Aorta (tissue), 5 donors: Measurements from ENCODE around the gene KIAA0408. TPM values are rescaled to one million over a fixed set of nuclear protein-coding genes. Genes with fewer than 3 reads are reported as not detected.

Experiments used
- ATAC-seq: fragments of 200-7000 bp; cut with Tn5 transposase; one replicate; pipeline ENCODE4 v1.9.1; 2022; ENCODE audit warnings: moderate library complexity; ENCODE audit not compliant: low FRiP score
- DNase-seq, 2 donors: peaks; one replicate each; pipeline ENCODE4 v3.0.0-alpha.2; 2020
- H3K27ac ChIP-seq, 2 donors: one replicate each; pipeline ENCODE4 v1.5.1; 2013; ENCODE audit warnings: low read length in 2 of 2, mild to moderate bottlenecking in 2 of 2, moderate library complexity in 2 of 2, control low read depth in 1 of 2, inconsistent platforms in 1 of 2, low read depth in 1 of 2
- H3K27me3 ChIP-seq, 2 donors: one replicate each; pipeline ENCODE4 v1.6.1; 2013; ENCODE audit warnings: control low read depth in 1 of 2, low read length in 1 of 2, mild to moderate bottlenecking in 1 of 2, moderate library complexity in 1 of 2; ENCODE audit not compliant: insufficient read depth in 2 of 2, control insufficient read depth in 1 of 2
- H3K36me3 ChIP-seq, 2 donors: one replicate each; pipeline ENCODE4 v1.6.1; 2013; ENCODE audit warnings: control low read depth in 1 of 2, low read length in 1 of 2, mild to moderate bottlenecking in 1 of 2; ENCODE audit not compliant: insufficient read depth in 2 of 2, control insufficient read depth in 1 of 2
- H3K4me1 ChIP-seq, 2 donors: one replicate each; pipeline ENCODE4 v1.6.1; 2013; ENCODE audit warnings: low read length in 2 of 2, control low read depth in 1 of 2, mild to moderate bottlenecking in 1 of 2, moderate library complexity in 1 of 2; ENCODE audit not compliant: insufficient read depth in 2 of 2, control insufficient read depth in 1 of 2
- H3K4me3 ChIP-seq, 2 donors: one replicate each; pipeline ENCODE4 v1.5.1; 2013; ENCODE audit warnings: low read length in 2 of 2, control low read depth in 1 of 2, mild to moderate bottlenecking in 1 of 2
- H3K9me3 ChIP-seq: one replicate; pipeline ENCODE4 v1.6.1; 2013; ENCODE audit warnings: mild to moderate bottlenecking, low read length; ENCODE audit not compliant: control insufficient read depth
- WGBS, 2 donors: extraction: QIAGEN DNeasy Blood & Tissue Kit; methylation state at CpG; one replicate each; pipeline ENCODE4 v1.1.7; 2013; 5-methylcytosine and 5-hydroxymethylcytosine counted together
- intact Hi-C, 2 donors: fragments of 100-400 bp; cut with DNase I; formaldehyde crosslinking; loops; one replicate each; pipeline versions ENCODE4 v1.14.2 to v1.15.0; 2022
- polyA plus RNA-seq, 2 donors: library from polyadenylated mRNA; stranded (reverse); fragments of 200-250 nt; gene quantifications; one replicate each; pipeline ENCODE4 v1.2.3, GENCODE V29; 2013
- total RNA-seq, 2 donors: library from RNA; stranded (reverse); fragmentation: NEBNext Ultra II Directional; extraction: Animal tissue kit (Norgen Biotek cat#: 25700); gene quantifications; one replicate each; pipeline ENCODE4 v1.2.1, GENCODE V29; 2021
- donor health status: healthy with polysubstance abuse.
- donor health status: Bipolar disorder and iron deficiency.
- donor health status: DM: no; HTN: no; CAD: no.
- donor health status: DM: no; HTN: no; CAD: no.
- donor health status: DM: yes; HTN: yes; CAD: no.

The KIAA0408 gene
- total and polyA plus RNA-seq, 4 donors = 0.63 to 6.2 (median 3.1) TPM

- Histone ChIP-seq H3K27ac (no peak overlapping the region), H3K9me3 (no peaks in the 10 kb centered on the region), H3K36me3 (no peaks in the 10 kb centered on the region), H3K4me3 (no peak overlapping the region), H3K27me3 (no peaks in the 10 kb centered on the region), H3K4me1 (peaks cover 0 to 5% of the 10 kb centered on the region in 2 donors)
- 3 to 16% methylated on average over 2 of the region's 2 CpGs for WGBS, 2 donors
- intact Hi-C loops = no loop called here
- DNase-seq (no peak), ATAC-seq (no peak)
Observed at GRCh38 chr6:127468936-127469335, 9.7 kb upstream of the KIAA0408 start.

GRCh38 chr6:127466416-127466815 lies 7.2 kb upstream of the KIAA0408 start:
- intact Hi-C loops = no loop called here

GRCh38 chr6:127464881-127465459 lies 5.8 kb upstream of the KIAA0408 start:
- intact Hi-C loops = loop anchor here in 1 of 2 donors (2.0 to 5.0 kb wide), 3 partner anchors 43 to 123 kb away; partner anchors contain the start of gene ECHDC1
- no peaks in the 10 kb centered on the region for H3K27me3 ChIP-seq
- peak; percentile 79 to 84 for DNase-seq
- no peaks in the 10 kb centered on the region for H3K36me3 ChIP-seq
- peak; percentile 90 for ATAC-seq
- H3K9me3 ChIP-seq = no peaks in the 10 kb centered on the region
- no peak overlapping the region for H3K4me3 ChIP-seq
- peak overlapping the region in 1 of 2 donors; percentile 8 for H3K27ac ChIP-seq
- H3K4me1 ChIP-seq = peaks cover 0 to 8% of the 10 kb centered on the region in 2 donors
- WGBS, 2 donors = 32 to 38% methylated on average over 3 of the region's 3 CpGs

More at GRCh38 chr6:127466416-127466815, 7.2 kb upstream of the KIAA0408 start:
- no peaks in the 10 kb centered on the region for H3K9me3 ChIP-seq
- no peaks in the 10 kb centered on the region for H3K36me3 ChIP-seq
- DNase-seq (no peak), ATAC-seq (no peak)
- H3K4me1 ChIP-seq = peaks cover 0 to 8% of the 10 kb centered on the region in 2 donors
- H3K4me3 ChIP-seq = no peak overlapping the region
- no peaks in the 10 kb centered on the region for H3K27me3 ChIP-seq
- no peak overlapping the region for H3K27ac ChIP-seq
- 90% methylated on average over 5 of the region's 5 CpGs for WGBS, 2 donors

- Histone ChIP-seq H3K4me3 (no peak overlapping the region), H3K36me3 (no peaks in the 10 kb centered on the region), H3K27me3 (no peaks in the 10 kb centered on the region), H3K27ac (peak overlapping the region; percentile 63 to 87), H3K4me1 (peaks cover 0 to 8% of the 10 kb centered on the region in 2 donors), H3K9me3 (no peaks in the 10 kb centered on the region)
- 4 to 5% methylated on average over 6 of the region's 6 CpGs for WGBS, 2 donors
- peak; percentile 91 for ATAC-seq
- intact Hi-C loops = loop anchor here in 1 of 2 donors (2.0 to 5.0 kb wide), 3 partner anchors 42 to 122 kb away; partner anchors contain the start of gene ECHDC1
- DNase-seq = no peak
Observed at GRCh38 chr6:127464161-127464880, 5.1 kb upstream of the KIAA0408 start.

GRCh38 chr6:127463056-127463455 lies 3.9 kb upstream of the KIAA0408 start:
- WGBS, 2 donors = 17 to 28% methylated on average over 5 of the region's 5 CpGs
- no peaks in the 10 kb centered on the region for H3K9me3 ChIP-seq
- DNase-seq (no peak), ATAC-seq (no peak)
- H3K27ac ChIP-seq = peak overlapping the region in 1 of 2 donors; percentile 15
- no peaks in the 10 kb centered on the region for H3K36me3 ChIP-seq
- H3K4me1 ChIP-seq = peaks cover 0 to 8% of the 10 kb centered on the region in 2 donors
- H3K4me3 ChIP-seq = no peak overlapping the region
- H3K27me3 ChIP-seq = no peaks in the 10 kb centered on the region
- intact Hi-C loops = loop anchor here in 1 of 2 donors (5.0 kb wide), 2 partner anchors 41 to 121 kb away; partner anchors contain the start of gene ECHDC1

- ATAC-seq (no peak), DNase-seq (no peak)
- intact Hi-C loops = loop anchor here in 1 of 2 donors (5.0 kb wide), 2 partner anchors 40 to 120 kb away; partner anchors contain the start of gene ECHDC1
- Histone ChIP-seq H3K4me1 (peaks cover 0 to 8% of the 10 kb centered on the region in 2 donors), H3K27ac (no peak overlapping the region), H3K4me3 (no peak overlapping the region), H3K9me3 (no peaks in the 10 kb centered on the region), H3K27me3 (no peaks in the 10 kb centered on the region), H3K36me3 (no peaks in the 10 kb centered on the region)
- WGBS, 2 donors = 67 to 78% methylated on average over 2 of the region's 2 CpGs
Observed at GRCh38 chr6:127462376-127462775, 3.2 kb upstream of the KIAA0408 start.

- WGBS, 2 donors = 82 to 83% methylated on average over 1 of the region's 1 CpG
- H3K27ac ChIP-seq = no peak overlapping the region
- intact Hi-C loops = loop anchor here in 1 of 2 donors (5.0 kb wide), 2 partner anchors 38 to 118 kb away; partner anchors contain the start of gene ECHDC1
- H3K27me3 ChIP-seq = no peaks in the 10 kb centered on the region
- H3K9me3 ChIP-seq = no peaks in the 10 kb centered on the region
- peaks cover 0 to 8% of the 10 kb centered on the region in 2 donors for H3K4me1 ChIP-seq
- DNase-seq (no peak), ATAC-seq (no peak)
- H3K4me3 ChIP-seq = no peak overlapping the region
- H3K36me3 ChIP-seq = no peaks in the 10 kb centered on the region
Observed at GRCh38 chr6:127460465-127460864, 1.3 kb upstream of the KIAA0408 start.

GRCh38 chr6:127458817-127459216 lies 372 bp downstream of the KIAA0408 start:
- intact Hi-C loops = no loop called here
- Histone ChIP-seq H3K27ac (peak overlapping the region; percentile 43 to 91), H3K36me3 (no peaks in the 10 kb centered on the region), H3K9me3 (no peaks in the 10 kb centered on the region), H3K4me3 (peak overlapping the region; percentile 67 to 80), H3K27me3 (no peaks in the 10 kb centered on the region), H3K4me1 (peaks cover 0 to 3% of the 10 kb centered on the region in 2 donors)
- 1 to 10% methylated on average over 4 of the region's 4 CpGs for WGBS, 2 donors
- ATAC-seq (peak; percentile 86), DNase-seq (peak in 1 of 2 donors; percentile 47)
